Activated naive CD4-positive, alpha-beta T cell treated with anti-CD3 and anti-CD28 coated beads, Interleukin-2, amount 50 U/mL, for 24 hours (primary cell): ENCODE measurements around the gene ART1.
"Not testable (repeated sequence)": the region's sequence is repeated elsewhere in the genome, so short reads cannot be mapped to it uniquely, and the experiment has no call there.

ENCODE experiments used
- H3K27ac Mint-ChIP-seq: one replicate; pipeline ENCODE4 v1.8.0; 2021; ENCODE audit warnings: mild to moderate bottlenecking, mixed read lengths
- H3K27me3 Mint-ChIP-seq: one replicate; pipeline ENCODE4 v1.8.0; 2021; ENCODE audit warnings: mixed read lengths
- H3K36me3 Mint-ChIP-seq: one replicate; pipeline ENCODE4 v1.8.0; 2021; ENCODE audit warnings: mixed read lengths
- H3K4me1 Mint-ChIP-seq: one replicate; pipeline ENCODE4 v1.8.0; 2021; ENCODE audit warnings: mixed read lengths
- H3K4me3 Mint-ChIP-seq: one replicate; pipeline ENCODE4 v1.8.0; 2021; ENCODE audit warnings: mild to moderate bottlenecking, mixed read lengths
- H3K9me3 Mint-ChIP-seq: one replicate; pipeline ENCODE4 v1.8.0; 2021; ENCODE audit warnings: mixed read lengths

ART1 gene

GRCh38 chr11:3644817-3645235, at the start of gene ART1:
Gene ART1, plus strand, starts transcription at chr11:3645128. Its CDS starts 14,086 bp downstream, at chr11:3659214.
- H3K27ac Mint-ChIP-seq, result no peak within 1 kb of the TSS
- H3K4me3 Mint-ChIP-seq, result no peak within 1 kb of the TSS
- peaks cover 17% of the 10 kb centered on the region for H3K27me3 Mint-ChIP-seq
- H3K4me1 Mint-ChIP-seq, result peaks cover 9% of the 10 kb centered on the region
- H3K36me3 Mint-ChIP-seq, result no peaks in the 10 kb centered on the region
- no peaks in the 10 kb centered on the region for H3K9me3 Mint-ChIP-seq

- H3K9me3 Mint-ChIP-seq, H3K36me3 Mint-ChIP-seq, H3K27ac Mint-ChIP-seq, H3K27me3 Mint-ChIP-seq, H3K4me1 Mint-ChIP-seq, H3K4me3 Mint-ChIP-seq: not testable (repeated sequence)
Observed at GRCh38 chr11:3597743-3598142, 47.2 kb upstream of the ART1 start.

- not testable (repeated sequence) for H3K27ac Mint-ChIP-seq, H3K27me3 Mint-ChIP-seq, H3K4me3 Mint-ChIP-seq, H3K9me3 Mint-ChIP-seq, H3K36me3 Mint-ChIP-seq, H3K4me1 Mint-ChIP-seq
Observed at GRCh38 chr11:3600201-3600600, 44.7 kb upstream of the ART1 start.

GRCh38 chr11:3604167-3604566, 40.8 kb upstream of the ART1 start:
- Mint-ChIP-seq H3K4me1 (peaks cover 5% of the 10 kb centered on the region), H3K27me3 (no peaks in the 10 kb centered on the region), H3K27ac (no peak overlapping the region), H3K9me3 (no peaks in the 10 kb centered on the region), H3K4me3 (no peak overlapping the region), H3K36me3 (no peaks in the 10 kb centered on the region)

GRCh38 chr11:3605283-3605662, 39.7 kb upstream of the ART1 start:
- no peak overlapping the region for H3K4me3 Mint-ChIP-seq
- no peaks in the 10 kb centered on the region for H3K9me3 Mint-ChIP-seq
- no peak overlapping the region for H3K27ac Mint-ChIP-seq
- peaks cover 5% of the 10 kb centered on the region for H3K4me1 Mint-ChIP-seq
- H3K36me3 Mint-ChIP-seq, result no peaks in the 10 kb centered on the region
- no peaks in the 10 kb centered on the region for H3K27me3 Mint-ChIP-seq

- Mint-ChIP-seq H3K27ac (no peak overlapping the region), H3K4me1 (peaks cover 5% of the 10 kb centered on the region), H3K36me3 (no peaks in the 10 kb centered on the region), H3K27me3 (no peaks in the 10 kb centered on the region), H3K4me3 (no peak overlapping the region), H3K9me3 (no peaks in the 10 kb centered on the region)
Observed at GRCh38 chr11:3605771-3606203, 39.1 kb upstream of the ART1 start.

GRCh38 chr11:3609416-3610265, 35.3 kb upstream of the ART1 start:
- no peaks in the 10 kb centered on the region for H3K27me3 Mint-ChIP-seq
- H3K4me1 Mint-ChIP-seq, result peaks cover 14% of the 10 kb centered on the region
- H3K36me3 Mint-ChIP-seq, result no peaks in the 10 kb centered on the region
- no peaks in the 10 kb centered on the region for H3K9me3 Mint-ChIP-seq
- H3K4me3 Mint-ChIP-seq, result no peak overlapping the region
- H3K27ac Mint-ChIP-seq, result no peak overlapping the region

- H3K36me3 Mint-ChIP-seq, result no peaks in the 10 kb centered on the region
- no peak overlapping the region for H3K27ac Mint-ChIP-seq
- H3K4me1 Mint-ChIP-seq, result peaks cover 12% of the 10 kb centered on the region
- no peaks in the 10 kb centered on the region for H3K27me3 Mint-ChIP-seq
- no peaks in the 10 kb centered on the region for H3K9me3 Mint-ChIP-seq
- no peak overlapping the region for H3K4me3 Mint-ChIP-seq
Observed at GRCh38 chr11:3610846-3611245, 34.1 kb upstream of the ART1 start.

GRCh38 chr11:3611976-3612678, 32.8 kb upstream of the ART1 start:
- no peak overlapping the region for H3K27ac Mint-ChIP-seq
- no peaks in the 10 kb centered on the region for H3K9me3 Mint-ChIP-seq
- H3K4me3 Mint-ChIP-seq, result no peak overlapping the region
- no peaks in the 10 kb centered on the region for H3K27me3 Mint-ChIP-seq
- H3K36me3 Mint-ChIP-seq, result no peaks in the 10 kb centered on the region
- H3K4me1 Mint-ChIP-seq, result peaks cover 12% of the 10 kb centered on the region

- H3K4me1 Mint-ChIP-seq, result peaks cover 12% of the 10 kb centered on the region
- no peaks in the 10 kb centered on the region for H3K27me3 Mint-ChIP-seq
- no peak overlapping the region for H3K27ac Mint-ChIP-seq
- no peaks in the 10 kb centered on the region for H3K36me3 Mint-ChIP-seq
- peak overlapping the region; percentile 65 for H3K4me3 Mint-ChIP-seq
- no peaks in the 10 kb centered on the region for H3K9me3 Mint-ChIP-seq
Observed at GRCh38 chr11:3613998-3614741, 30.8 kb upstream of the ART1 start.

- no peak overlapping the region for H3K27ac Mint-ChIP-seq
- H3K4me1 Mint-ChIP-seq, result peaks cover 12% of the 10 kb centered on the region
- no peaks in the 10 kb centered on the region for H3K36me3 Mint-ChIP-seq
- H3K9me3 Mint-ChIP-seq, result no peaks in the 10 kb centered on the region
- peak overlapping the region; percentile 65 for H3K4me3 Mint-ChIP-seq
- H3K27me3 Mint-ChIP-seq, result no peaks in the 10 kb centered on the region
Observed at GRCh38 chr11:3614742-3615171, 30.2 kb upstream of the ART1 start.

GRCh38 chr11:3615998-3616397, 28.9 kb upstream of the ART1 start:
- Mint-ChIP-seq H3K9me3 (no peaks in the 10 kb centered on the region), H3K4me3 (no peak overlapping the region), H3K27me3 (no peaks in the 10 kb centered on the region), H3K27ac (no peak overlapping the region), H3K36me3 (no peaks in the 10 kb centered on the region), H3K4me1 (peaks cover 12% of the 10 kb centered on the region)

GRCh38 chr11:3616721-3617460, 28.0 kb upstream of the ART1 start:
- no peaks in the 10 kb centered on the region for H3K36me3 Mint-ChIP-seq
- H3K9me3 Mint-ChIP-seq, result no peaks in the 10 kb centered on the region
- H3K27me3 Mint-ChIP-seq, result no peaks in the 10 kb centered on the region
- H3K27ac Mint-ChIP-seq, result no peak overlapping the region
- H3K4me3 Mint-ChIP-seq, result no peak overlapping the region
- H3K4me1 Mint-ChIP-seq, result peaks cover 12% of the 10 kb centered on the region

GRCh38 chr11:3617990-3618389, 26.9 kb upstream of the ART1 start:
- Mint-ChIP-seq H3K9me3 (no peaks in the 10 kb centered on the region), H3K4me1 (peaks cover 12% of the 10 kb centered on the region), H3K36me3 (no peaks in the 10 kb centered on the region), H3K27ac (no peak overlapping the region), H3K4me3 (no peak overlapping the region), H3K27me3 (no peaks in the 10 kb centered on the region)

GRCh38 chr11:3622521-3622920, 22.4 kb upstream of the ART1 start:
- Mint-ChIP-seq H3K4me3 (no peak overlapping the region), H3K36me3 (no peaks in the 10 kb centered on the region), H3K9me3 (no peaks in the 10 kb centered on the region), H3K4me1 (peaks cover 5% of the 10 kb centered on the region), H3K27me3 (no peaks in the 10 kb centered on the region), H3K27ac (no peak overlapping the region)
